SK-N-SH (cell line): Measurements from ENCODE around the gene SUCLG2. TPM values are rescaled to one million over a fixed set of nuclear protein-coding genes. Genes with fewer than 3 reads are reported as not detected.

Experiments used
- CTCF ChIA-PET: fragments of 300-600, 350-600 bp; formaldehyde crosslinking; extraction: SDS; loops from one replicate; lab custom pipeline; 2021; lab: Yijun Ruan, JAX
- POLR2A ChIA-PET: fragments of 350-600 bp; sonication (Branson Sonifier 250); formaldehyde crosslinking; extraction: SDS; loops from one replicate; lab custom pipeline; 2020; ENCODE audit warnings: antibody characterized with exemption, inconsistent platforms; lab: Yijun Ruan, JAX
- DNase-seq: peaks from one replicate; pipeline ENCODE4 v3.0.0; 2012
- H2AFZ ChIP-seq: fragments of 200-600 bp; sonication (generic); 2 replicates; pipeline ENCODE4 v1.8.1; 2016; ENCODE audit warnings: antibody characterized with exemption, mild to moderate bottlenecking, low read depth
- H3F3A ChIP-seq: fragments of 200-600 bp; sonication (generic); replicated peaks from 2 replicates; pipeline ENCODE3; 2016; ENCODE audit warnings: antibody characterized with exemption, mild to moderate bottlenecking; ENCODE audit not compliant: insufficient read depth
- H3K27ac ChIP-seq, 2 experiments: fragments of 200-500 bp in 1 of 2; fragments of 200-600 bp in 1 of 2; sonication (Bioruptor generic) in 1 of 2; sonication (generic), shearing (Covaris generic) in 1 of 2; 2 replicates each; pipeline versions ENCODE4 v1.5.1 to v1.6.1; 2014 to 2016; ENCODE audit warnings: low read depth in 2 of 2, inconsistent platforms in 1 of 2, low read length in 1 of 2, mild to moderate bottlenecking in 1 of 2, mixed read lengths in 1 of 2
- H3K27me3 ChIP-seq: fragments of 200-600 bp; sonication (generic), shearing (Covaris generic); 2 replicates; pipeline ENCODE4 v1.6.1; 2016; ENCODE audit warnings: mixed run types; ENCODE audit not compliant: insufficient read depth
- H3K36me3 ChIP-seq, 2 experiments: fragments of 200-500 bp in 1 of 2; fragments of 200-600 bp in 1 of 2; sonication (Bioruptor generic) in 1 of 2; sonication (generic) in 1 of 2; replicated peaks in 1 of 2; 2 replicates each; pipeline versions ENCODE3 to v1.5.1; 2014 to 2016; ENCODE audit warnings: low read length in 1 of 2, mild to moderate bottlenecking in 1 of 2; ENCODE audit not compliant: insufficient read depth in 2 of 2, control insufficient read depth in 1 of 2
- H3K4me1 ChIP-seq, 2 experiments: fragments of 200-500 bp in 1 of 2; fragments of 200-600 bp in 1 of 2; sonication (Bioruptor generic) in 1 of 2; sonication (generic), shearing (Covaris generic) in 1 of 2; 2 replicates each; pipeline versions ENCODE4 v1.5.1 to v1.6.1; 2014 to 2016; ENCODE audit warnings: low read depth in 1 of 2, low read length in 1 of 2, mixed run types in 1 of 2; ENCODE audit not compliant: insufficient read depth in 2 of 2, control insufficient read depth in 1 of 2
- H3K4me2 ChIP-seq: fragments of 200-600 bp; sonication (generic), shearing (Covaris generic); 2 replicates; pipeline ENCODE4 v1.6.1; 2017; ENCODE audit warnings: mixed run types
- H3K4me3 ChIP-seq, 2 experiments: fragments of 200-500 bp in 1 of 2; fragments of 200-600 bp in 1 of 2; sonication (Bioruptor generic) in 1 of 2; sonication (generic), shearing (Covaris generic) in 1 of 2; 2 replicates each; pipeline versions ENCODE4 v1.5.1 to v1.8.1; 2014 to 2016; ENCODE audit warnings: low read depth in 2 of 2, inconsistent platforms in 1 of 2, low read length in 1 of 2, mild to moderate bottlenecking in 1 of 2, mixed read lengths in 1 of 2, moderate library complexity in 1 of 2
- H3K79me2 ChIP-seq: fragments of 200-600 bp; sonication (generic); 2 replicates; pipeline ENCODE4 v1.8.1; 2017; ENCODE audit warnings: mild to moderate bottlenecking; ENCODE audit not compliant: insufficient read depth
- H3K9ac ChIP-seq: fragments of 200-600 bp; sonication (generic); 2 replicates; pipeline ENCODE4 v1.6.1; 2017; ENCODE audit warnings: mixed run types
- H3K9me2 ChIP-seq: fragments of 200-600 bp; sonication (generic); 2 replicates; pipeline ENCODE4 v1.6.1; 2017; ENCODE audit warnings: mixed run types
- H3K9me3 ChIP-seq: fragments of 200-600 bp; sonication (generic); 2 replicates; pipeline ENCODE4 v1.6.1; 2017; ENCODE audit warnings: mixed run types, mild to moderate bottlenecking, moderate library complexity
- H4K20me1 ChIP-seq: fragments of 200-600 bp; sonication (generic); 2 replicates; pipeline ENCODE4 v1.6.1; 2017; ENCODE audit warnings: mild to moderate bottlenecking, mixed run types; ENCODE audit not compliant: insufficient read depth
- CHD2 ChIP-seq: fragments of 150-350 bp; IDR thresholded peaks from 2 replicates; pipeline ENCODE4 v1.6.1; 2018; ENCODE audit warnings: low read length; ENCODE audit not compliant: partially characterized antibody
- CTCF ChIP-seq: fragments of 200-600 bp; sonication (generic); IDR thresholded peaks from 2 replicates; pipeline ENCODE4 v1.6.1; 2017; ENCODE audit warnings: antibody characterized with exemption, mild to moderate bottlenecking, moderate library complexity
- EZH2phosphoT487 ChIP-seq: fragments of 200-600 bp; sonication (generic); IDR thresholded peaks from 2 replicates; pipeline ENCODE4 v1.6.1; 2017; ENCODE audit warnings: low read depth, mixed run types, mild to moderate bottlenecking, antibody characterized with exemption, moderate library complexity, borderline replicate concordance
- FOSL2 ChIP-seq: IDR thresholded peaks from 2 replicates; pipeline ENCODE4 v1.4.0; 2012; ENCODE audit warnings: low read depth, mild to moderate bottlenecking, moderate library complexity, borderline replicate concordance
- FOXM1 ChIP-seq: IDR thresholded peaks from 2 replicates; pipeline ENCODE4 v1.4.0; 2012; ENCODE audit warnings: low read depth, mild to moderate bottlenecking
- IRF3 ChIP-seq: fragments of 150-350 bp; IDR thresholded peaks from 2 replicates; pipeline ENCODE4 v1.6.1; 2016; ENCODE audit warnings: mild to moderate bottlenecking, low read depth, low read length
- MEF2A ChIP-seq: IDR thresholded peaks from 2 replicates; pipeline ENCODE4 v1.4.0; 2012; ENCODE audit warnings: low read depth, borderline replicate concordance
- PBX3 ChIP-seq: IDR thresholded peaks from 2 replicates; pipeline ENCODE4; 2012
- USF1 ChIP-seq: IDR thresholded peaks from 2 replicates; pipeline ENCODE4 v1.4.0; 2012; ENCODE audit warnings: low read depth, borderline replicate concordance
- YY1 ChIP-seq: IDR thresholded peaks from 2 replicates; pipeline ENCODE4 v1.4.0; 2012; ENCODE audit warnings: low read depth, mild to moderate bottlenecking
- ZBTB33 ChIP-seq: IDR thresholded peaks from 2 replicates; pipeline ENCODE4 v1.4.0; 2012; ENCODE audit warnings: low read depth, borderline replicate concordance
- WGBS: methylation state at CpG from one replicate; pipeline ENCODE4 v1.1.6; 2017; ENCODE audit warnings: low lambda C conversion rate; 5-methylcytosine and 5-hydroxymethylcytosine counted together
- polyA plus RNA-seq, 3 experiments: library from polyadenylated mRNA; depleted of rRNA; stranded (reverse); fragments of >200 nt; gene quantifications; 2 replicates each; pipeline ENCODE4 v1.2.3, GENCODE V29; 2012

SUCLG2 gene
- polyA plus RNA-seq, 1 of the 3 experiments (the other 2 are of a cell fraction) = 20.2 TPM

GRCh38 chr3:67486883-67487282 is 167.5 kb downstream of the SUCLG2 start:
- no peak overlapping the region for H3K4me3 ChIP-seq
- CTCF ChIA-PET = interaction anchor here (1.2 kb wide), 1 partner anchor 9 kb away, joined by 4 read pairs; no protein-coding TSS in a partner anchor
- POLR2A ChIA-PET = no interaction called here
- no peaks in the 10 kb centered on the region for H3K9me3 ChIP-seq
- no peak for TF ChIP-seq EZH2phosphoT487
- no peak for TF ChIP-seq IRF3
- TF ChIP-seq CHD2 = no peak
- no peak for TF ChIP-seq FOSL2
- TF ChIP-seq YY1 = no peak
- no peak for TF ChIP-seq CTCF
- no peak for TF ChIP-seq USF1
- no peak for TF ChIP-seq MEF2A
- no peak for TF ChIP-seq PBX3
- no peak for TF ChIP-seq FOXM1
- H3K9ac ChIP-seq = no peak overlapping the region
- no peaks in the 10 kb centered on the region for H3K79me2 ChIP-seq
- peaks cover 0 to 2% of the 10 kb centered on the region in 2 experiments; a peak in 2 of 4 replicates for H3K4me1 ChIP-seq
- peaks cover 0 to 6% of the 10 kb centered on the region in 2 experiments for H3K36me3 ChIP-seq
- DNase-seq = no peak
- no peak overlapping the region for H3K4me2 ChIP-seq
- H3K27me3 ChIP-seq = no peaks in the 10 kb centered on the region
- H2AFZ ChIP-seq = no peak overlapping the region
- no peaks in the 10 kb centered on the region for H3F3A ChIP-seq
- no peaks in the 10 kb centered on the region for H3K9me2 ChIP-seq
- no peaks in the 10 kb centered on the region for H4K20me1 ChIP-seq
- peak overlapping the region in 1 of 2 experiments; percentile 53; a peak in 1 of 4 replicates for H3K27ac ChIP-seq
- 58% methylated on average over 1 of the region's 1 CpG for WGBS

- Histone ChIP-seq H3K4me1 (peaks cover 0 to 2% of the 10 kb centered on the region in 2 experiments; a peak in 2 of 4 replicates), H3K36me3 (peaks cover 0 to 6% of the 10 kb centered on the region in 2 experiments), H3K4me3 (no peak overlapping the region), H3K27ac (no peak overlapping the region), H3K27me3 (no peaks in the 10 kb centered on the region), H3K9ac (no peak overlapping the region), H4K20me1 (no peaks in the 10 kb centered on the region)
- ChIA-PET CTCF (no interaction called here), POLR2A (no interaction called here)
- no peak for DNase-seq
- 78% methylated on average over 3 of the region's 3 CpGs for whole genome bisulfite sequencing
- TF ChIP-seq ZBTB33 = no peak
- TF ChIP-seq, all 33 proteins: peak for 0
- Histone ChIP-seq H3K9me3 (no peaks in the 10 kb centered on the region), H3K9me2 (no peaks in the 10 kb centered on the region), H2AFZ (no peak overlapping the region), H3F3A (no peaks in the 10 kb centered on the region), H3K4me2 (no peak overlapping the region), H3K79me2 (no peaks in the 10 kb centered on the region)
Measured at GRCh38 chr3:67484085-67484484, 170.3 kb downstream of the SUCLG2 start.
